GM21367 (cell line): ENCODE measurements around the gene SND1.

Source experiments
- ATAC-seq: cut with Tn5 transposase; IDR thresholded peaks from one replicate; pipeline ENCODE4 v1.9.1; 2021; ENCODE audit not compliant: unreplicated experiment

The SND1 gene

DNA sequence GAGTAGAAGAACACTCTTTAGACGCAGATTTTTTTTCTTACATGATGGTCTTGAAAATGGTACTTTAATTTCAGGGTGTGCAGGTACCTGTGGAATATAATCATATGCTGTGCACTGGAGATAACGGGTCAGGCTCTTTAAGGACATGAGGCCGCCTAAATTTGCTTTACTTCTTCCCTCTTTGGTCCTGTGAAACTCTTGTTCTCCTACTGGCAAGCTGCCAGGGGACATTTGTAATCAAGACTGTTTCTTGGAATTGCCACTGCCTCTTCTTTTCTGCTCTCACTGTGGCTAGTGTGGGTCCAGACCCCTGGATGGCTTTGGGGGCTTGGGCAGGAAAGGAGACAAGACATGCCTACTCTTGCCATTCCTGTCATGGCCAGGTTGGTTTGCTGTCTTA, 146.0 kb downstream of the SND1 start:
- ATAC-seq = no peak

DNA sequence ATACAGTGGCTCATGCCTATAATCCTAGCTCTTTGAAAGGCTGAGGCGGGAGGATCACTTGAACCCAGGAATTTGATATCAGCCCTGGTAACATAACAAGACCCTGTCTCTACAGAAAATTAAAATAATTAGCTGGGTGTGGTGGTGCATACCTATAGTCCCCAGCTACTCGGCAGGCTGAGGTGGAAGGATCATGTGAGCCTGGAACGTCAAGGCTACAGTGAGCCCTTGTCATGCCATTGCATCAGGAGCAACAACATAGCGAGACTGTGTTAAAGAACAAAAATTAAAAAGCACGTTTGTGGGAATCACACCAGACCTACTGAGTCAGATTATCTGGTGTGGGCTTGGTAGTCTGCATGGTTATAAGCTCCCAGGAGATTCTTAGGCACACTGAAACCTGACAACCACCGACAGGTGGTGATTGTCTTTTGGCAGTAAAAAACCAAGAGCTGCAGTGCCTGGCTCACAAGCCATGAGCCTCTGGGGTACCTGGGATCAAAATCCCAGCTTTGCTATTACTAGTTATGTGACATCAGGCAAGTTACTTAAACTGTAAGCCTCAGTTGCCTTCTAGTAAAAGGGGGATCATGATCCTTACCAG, 146.9 kb downstream of the SND1 start:
- no peak for ATAC-seq

DNA sequence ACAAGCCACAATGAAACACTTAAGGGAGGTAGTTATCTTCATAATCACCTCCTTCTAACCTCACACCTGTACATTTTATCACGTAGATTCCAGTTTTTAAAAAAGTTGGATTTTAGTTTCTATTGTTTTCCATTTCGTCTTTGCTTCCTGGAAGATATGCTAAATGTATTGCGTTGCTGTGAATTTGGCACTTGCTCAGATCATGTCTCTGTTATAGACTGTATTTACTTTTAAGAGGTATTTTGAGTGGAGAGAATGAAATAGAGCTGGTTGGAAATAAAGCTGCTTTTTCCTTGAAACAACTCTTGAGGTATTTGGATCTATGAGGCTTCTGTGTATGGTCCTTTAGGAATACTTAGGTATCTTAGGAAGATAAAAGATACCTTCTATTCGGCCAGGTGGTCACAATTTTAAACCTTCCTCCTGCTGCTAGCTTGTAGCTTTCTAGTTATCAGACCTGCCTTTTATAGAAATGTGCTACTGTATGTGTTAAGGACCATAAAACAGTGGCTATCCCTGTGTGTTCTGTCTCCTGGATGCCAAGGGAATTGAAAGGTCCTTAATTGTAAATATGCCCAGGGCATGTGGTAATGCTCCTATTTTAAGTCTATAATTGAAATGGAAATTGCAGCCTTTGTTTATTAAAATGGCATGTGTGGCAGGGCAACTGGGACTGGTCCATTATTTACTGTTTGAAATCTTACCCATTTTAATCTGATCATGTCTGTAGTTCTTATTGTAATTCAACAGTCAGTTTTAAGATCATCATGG, 147.7 kb downstream of the SND1 start:
- ATAC-seq = no peak

DNA sequence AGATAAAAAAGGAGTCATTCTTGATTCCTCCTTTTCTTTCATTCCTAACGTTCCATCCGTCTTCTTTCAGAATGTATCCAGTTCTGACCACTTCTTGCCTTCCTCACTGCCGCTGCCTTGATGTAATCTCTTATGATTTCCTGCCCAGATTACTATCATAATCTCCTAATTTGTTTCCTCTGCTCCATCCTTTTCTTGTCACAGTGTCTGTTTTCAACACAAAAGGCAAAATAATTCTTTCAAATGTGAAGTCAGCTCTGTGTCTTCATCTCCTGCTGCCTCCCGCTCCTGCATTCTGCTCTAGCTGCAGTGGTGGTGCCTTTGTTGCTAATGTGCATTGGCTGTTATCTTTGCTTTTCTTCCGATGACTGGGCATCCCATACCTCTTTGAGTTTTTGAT, 150.9 kb downstream of the SND1 start:
- ATAC-seq = no peak

DNA sequence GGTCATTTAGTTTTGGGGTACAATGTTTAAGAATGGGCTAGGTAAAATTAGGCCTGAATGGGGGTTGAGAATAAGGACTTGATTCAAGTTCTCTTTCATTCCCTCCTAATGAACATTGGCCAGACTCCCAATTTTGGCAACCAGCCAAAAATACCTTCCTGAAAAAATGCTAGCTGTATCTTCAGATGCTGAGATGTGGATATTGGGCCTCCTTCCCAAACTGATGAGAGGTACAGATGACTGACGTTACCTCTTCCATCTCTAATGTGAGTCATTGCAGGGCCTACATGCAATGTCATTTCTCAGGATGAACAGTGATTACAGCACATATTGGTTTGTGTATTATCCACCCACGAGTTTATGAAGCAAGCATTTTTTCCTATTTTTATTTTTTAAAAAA, 151.6 kb downstream of the SND1 start:
- ATAC-seq = no peak

DNA sequence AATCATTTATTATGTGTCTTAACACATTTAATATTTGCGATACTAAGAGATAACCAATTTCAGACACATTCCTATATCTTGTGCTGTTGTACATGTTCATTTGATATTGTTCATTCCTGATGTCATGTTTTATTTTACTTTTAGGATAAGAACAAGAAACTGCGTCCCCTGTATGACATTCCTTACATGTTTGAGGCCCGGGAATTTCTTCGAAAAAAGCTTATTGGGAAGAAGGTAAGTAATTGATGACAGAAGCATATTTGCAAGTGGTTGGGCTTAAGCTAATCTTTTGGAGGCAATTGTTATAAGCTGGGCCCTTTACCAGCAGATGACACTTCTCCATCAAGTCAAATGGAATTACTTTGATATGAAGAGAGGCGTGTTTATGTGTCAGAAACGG, 155.3 kb downstream of the SND1 start:
- ATAC-seq = no peak

DNA sequence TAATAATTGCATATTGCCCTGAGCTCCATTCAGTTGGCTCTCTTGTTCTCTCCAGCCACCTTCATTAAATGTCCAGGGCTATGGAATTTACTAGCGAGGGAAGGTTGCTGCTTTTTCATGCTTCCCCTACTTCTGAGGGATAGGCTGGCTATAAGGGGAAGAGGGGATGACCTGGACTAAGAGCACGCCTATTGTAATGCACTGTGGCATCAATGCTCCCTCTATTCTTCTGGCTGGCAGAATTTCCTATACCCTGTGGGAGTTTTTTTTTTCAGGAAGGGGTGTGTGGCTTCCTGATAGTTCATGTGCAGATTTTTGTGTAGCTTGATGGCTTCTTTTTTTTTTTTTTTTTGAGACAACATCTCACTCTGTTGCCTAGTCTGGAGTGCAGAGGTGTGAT, 155.8 kb downstream of the SND1 start:
- ATAC-seq = no peak

DNA sequence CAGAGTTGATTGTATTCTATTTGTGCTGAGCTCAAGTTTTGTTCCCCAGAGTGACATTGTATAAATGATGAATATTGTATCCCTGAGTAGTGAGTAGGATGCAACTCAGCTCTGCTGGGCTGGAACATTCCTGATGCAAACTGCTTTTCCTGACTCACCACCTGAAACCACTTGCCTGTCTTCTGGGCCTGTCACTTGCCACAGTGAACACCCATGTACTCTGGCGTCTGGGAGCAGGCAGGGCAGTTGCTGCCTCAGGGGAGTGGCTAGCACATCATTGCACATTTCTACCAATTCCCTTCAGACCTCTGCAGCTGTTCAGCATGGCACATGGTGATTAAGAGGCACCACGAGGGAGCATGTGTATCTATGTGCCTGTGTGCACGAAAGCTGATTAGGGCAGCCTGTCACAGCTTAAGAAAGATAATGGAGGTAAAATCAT, 157.3 kb downstream of the SND1 start:
- ATAC-seq = no peak

DNA sequence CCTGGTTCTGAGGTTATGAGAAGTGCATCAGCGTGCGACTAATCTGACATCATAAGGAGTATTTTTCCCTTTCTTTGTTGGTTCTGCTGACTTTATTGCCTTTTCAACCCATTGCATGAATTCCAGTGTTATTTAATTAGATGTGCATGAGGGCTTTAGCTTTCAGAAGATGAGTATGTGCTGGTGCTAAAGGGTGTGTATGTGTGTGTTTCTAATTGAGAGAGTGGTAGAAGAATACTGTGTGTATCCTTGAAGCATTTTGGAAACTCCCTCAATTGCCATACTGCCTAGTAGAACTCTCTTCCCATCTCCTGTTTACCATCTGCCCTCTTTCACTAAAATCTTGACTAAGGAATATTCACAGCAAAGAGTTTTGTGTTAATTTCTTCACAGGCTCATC, 158.1 kb downstream of the SND1 start:
- no peak for ATAC-seq

DNA sequence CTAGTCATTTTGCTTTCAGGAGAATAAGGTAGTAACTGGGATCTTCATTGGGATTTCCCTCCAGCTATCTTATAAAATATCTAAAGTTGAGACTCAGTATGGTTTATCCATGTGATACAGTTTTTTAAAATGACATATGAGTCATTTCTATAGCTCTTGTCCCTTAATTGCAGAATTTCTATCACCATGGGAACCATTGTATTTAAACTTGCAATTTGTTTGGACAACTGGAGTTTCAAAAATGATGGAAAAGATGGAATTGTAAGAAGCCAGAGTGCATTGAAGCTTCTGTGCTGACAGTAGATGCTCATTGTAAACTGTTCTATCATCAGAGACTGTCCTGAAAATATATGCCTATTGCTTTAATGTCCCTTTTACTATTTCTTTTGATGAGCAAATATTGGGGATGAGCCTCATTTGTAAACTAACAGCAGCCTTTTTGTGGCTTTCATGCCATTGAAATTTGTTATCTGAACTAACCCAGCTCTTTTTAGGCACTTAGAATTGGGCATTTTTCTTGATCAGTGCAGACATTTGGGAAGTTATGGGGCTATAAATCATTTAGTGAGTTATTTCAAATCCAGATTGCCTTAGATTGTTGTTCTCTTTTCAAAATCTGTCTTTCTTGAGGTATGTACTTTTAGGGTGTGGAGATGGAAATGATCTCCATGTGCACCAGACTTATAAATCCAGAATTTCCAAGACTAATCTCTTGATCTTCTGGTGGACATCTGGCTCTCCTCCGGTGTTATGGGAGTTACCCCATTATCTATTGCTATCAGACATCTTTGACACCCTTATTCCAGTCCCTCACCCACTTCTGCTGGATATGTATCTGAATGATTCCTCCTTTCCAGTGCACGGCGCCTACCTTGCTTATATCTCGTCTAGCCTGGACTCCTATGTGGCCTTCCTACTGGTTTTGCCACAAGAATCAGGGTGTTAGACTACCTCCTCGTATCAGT, 159.0 kb downstream of the SND1 start:
- no peak for ATAC-seq

DNA sequence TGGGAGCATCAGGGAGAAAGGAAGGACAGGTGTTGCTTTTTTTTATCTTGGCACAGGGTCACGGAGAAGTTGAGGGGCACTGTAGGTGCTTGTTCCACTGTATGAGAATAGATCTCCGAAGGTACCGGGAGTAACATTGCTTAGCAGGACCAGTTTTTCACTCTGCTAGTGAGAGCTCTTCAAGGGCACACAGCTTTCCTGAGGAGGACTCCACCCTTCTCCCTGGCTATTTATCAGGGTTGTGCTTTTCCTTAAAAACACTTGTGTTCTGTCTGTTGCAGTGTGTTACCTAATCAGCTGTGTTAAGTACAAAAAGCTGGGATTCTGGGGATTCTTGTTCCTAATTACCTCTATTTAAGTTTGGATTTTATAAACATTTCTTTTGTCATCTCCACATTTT, 160.5 kb downstream of the SND1 start:
- ATAC-seq = no peak

DNA sequence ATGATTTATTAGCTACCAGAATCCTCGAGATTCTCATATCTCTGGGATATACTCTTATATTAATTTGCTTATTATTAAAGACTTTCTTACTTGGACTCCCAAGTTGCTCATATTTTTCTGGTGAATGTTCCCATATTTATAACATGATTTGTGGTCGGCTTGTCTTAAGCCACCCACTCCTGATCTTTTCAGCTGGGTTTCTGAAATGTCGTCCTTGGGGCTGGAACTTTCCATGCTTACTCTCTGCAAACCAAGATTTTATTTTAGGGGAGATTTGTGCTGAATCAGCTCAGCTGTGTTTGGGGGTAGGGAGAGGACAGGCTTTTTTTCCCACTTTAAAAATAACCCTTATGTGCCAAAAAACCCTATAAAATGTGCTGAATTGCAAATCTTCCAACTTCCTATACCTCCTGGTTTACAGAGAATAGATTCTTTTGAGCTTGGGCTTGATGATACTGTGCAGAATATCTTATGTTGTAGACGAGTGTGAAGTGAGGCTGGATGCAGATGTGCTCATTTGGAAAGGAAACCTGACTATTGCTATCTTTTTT, 162.1 kb downstream of the SND1 start:
- ATAC-seq = no peak

DNA sequence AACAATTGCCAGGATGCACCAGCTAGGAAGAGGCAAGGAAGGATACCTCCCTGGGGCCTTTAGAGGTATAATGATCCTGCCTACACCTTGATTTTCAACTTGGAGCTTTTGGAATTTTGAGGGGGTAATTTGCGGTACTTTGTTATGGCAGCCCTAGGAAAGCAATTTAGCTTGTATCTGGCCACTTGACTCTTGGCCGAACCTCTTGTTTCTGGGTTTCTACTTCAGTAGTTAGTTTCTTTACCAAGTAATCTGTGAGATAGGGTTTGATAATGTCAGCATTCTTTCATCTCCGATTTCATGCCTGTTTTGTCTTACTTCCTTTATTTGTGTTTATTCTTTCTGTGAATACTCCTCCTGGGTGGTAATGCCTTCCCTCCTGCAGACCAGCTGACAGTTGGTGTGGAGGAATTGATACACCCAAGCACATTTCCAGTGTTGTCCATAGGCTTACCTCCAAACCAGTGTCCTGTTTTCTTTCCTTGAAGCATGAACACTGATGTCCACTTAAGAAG, 163.7 kb downstream of the SND1 start:
- ATAC-seq = no peak

DNA sequence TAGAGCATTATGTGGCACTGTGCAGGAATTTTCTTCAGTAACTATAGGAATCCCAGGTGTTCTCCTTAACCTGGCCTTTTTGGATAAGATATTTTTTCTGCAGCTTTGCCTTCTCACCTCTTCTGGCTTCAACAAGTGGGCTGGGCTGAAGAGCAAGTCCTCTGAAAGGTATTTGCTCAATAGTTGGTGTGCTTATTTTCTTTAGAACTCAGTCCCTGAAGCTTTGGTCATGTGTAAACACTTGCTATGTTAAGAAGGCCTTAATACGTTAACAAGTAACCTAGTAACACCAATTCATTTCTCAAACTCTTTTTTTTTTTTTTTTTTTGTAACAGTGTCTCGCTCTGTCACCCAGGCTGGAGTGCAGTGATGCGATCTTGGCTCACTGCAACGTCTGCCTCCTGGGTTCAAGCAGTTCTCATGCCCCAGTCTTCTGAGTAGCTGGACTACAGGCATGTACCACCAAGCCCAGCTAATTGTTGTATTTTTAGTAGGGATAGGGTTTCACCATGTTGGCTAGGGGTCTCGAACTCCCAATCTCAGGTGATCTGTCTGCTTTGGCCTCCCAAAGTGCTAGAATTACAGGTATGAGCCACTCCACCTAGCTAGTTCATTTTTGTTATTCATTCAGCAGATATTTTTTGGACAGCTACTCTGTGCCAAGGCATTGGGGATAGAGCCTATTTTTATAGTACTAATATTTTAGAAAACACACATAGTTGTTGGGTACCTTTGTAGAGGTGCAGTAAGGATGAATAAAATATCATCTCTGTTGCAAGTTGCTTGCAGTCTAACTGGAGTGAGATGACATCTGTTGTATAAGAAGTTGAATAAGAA, 164.6 kb downstream of the SND1 start:
- ATAC-seq = no peak

DNA sequence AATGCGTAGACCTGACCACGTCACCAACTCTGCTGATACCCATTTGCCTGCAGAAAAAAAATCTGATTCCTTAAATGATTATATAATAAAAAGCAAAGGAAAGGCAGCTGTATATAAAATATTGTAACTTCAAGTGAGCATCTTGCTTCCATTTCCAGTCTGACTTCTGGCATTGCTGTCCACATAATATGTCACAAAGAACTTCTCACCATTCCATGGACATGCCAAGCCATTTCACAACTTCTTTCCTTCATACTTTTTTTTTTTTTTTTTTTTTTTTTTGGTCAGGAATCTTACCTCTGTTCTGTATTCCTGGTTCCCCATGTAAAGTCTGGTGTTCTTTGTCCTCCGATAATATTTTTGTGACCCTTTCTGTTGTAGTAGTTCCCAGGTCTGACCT, 165.5 kb downstream of the SND1 start:
- no peak for ATAC-seq

DNA sequence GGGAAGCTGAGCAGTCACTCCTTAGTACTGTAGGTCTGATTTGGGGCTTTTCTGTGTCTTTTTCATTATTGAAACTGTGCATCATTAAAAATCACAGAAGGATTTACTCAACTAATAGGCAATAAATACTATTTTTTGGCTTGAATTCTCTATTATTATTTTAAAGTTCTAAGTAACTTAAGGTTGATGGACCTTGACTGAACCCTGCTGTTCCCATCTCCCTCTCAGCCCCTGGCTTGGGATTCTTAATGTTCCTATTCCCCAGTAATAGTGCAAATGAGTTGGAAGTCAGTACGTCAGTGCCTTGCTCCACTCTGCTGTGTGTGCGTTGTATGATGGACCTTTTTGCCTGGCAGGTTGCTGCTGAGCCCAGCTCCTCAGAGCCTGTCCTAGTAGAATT, 166.3 kb downstream of the SND1 start:
- ATAC-seq = no peak

DNA sequence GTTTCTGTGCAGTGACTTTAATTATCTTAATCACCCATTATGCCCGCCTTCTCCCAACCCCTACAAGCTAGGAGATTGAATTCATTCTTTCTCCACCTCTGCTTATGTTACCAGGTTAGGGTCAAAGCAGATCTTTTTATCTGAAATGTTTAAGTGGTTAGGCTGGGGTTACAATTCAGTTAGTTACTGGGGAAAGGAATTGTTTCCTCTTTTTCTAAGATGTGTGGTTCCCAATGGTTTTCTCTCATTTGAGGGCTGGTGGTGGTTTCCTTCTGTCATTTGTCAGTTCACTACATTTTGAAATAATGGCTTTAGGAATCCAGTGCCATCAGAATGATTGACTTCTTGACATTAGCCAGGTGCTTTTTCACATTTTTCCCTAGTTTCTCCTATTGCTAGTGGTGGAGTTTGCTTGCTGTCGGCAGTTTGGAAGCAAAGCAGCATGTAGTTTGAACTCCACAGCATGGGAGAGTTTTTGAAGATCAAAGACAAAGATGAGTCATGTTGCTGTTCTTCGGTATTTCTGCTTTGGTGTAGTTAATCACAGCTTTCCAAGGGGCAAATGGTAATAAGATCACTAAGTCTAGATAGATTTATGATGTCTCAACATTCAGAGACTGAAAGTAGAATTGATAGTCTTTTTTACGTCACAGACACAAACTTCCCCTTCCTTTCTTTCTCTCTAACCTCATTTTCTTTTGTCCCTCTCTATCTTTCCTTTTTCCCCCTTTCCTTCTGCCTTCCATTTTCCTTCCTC, 168.2 kb downstream of the SND1 start:
- ATAC-seq = no peak

DNA sequence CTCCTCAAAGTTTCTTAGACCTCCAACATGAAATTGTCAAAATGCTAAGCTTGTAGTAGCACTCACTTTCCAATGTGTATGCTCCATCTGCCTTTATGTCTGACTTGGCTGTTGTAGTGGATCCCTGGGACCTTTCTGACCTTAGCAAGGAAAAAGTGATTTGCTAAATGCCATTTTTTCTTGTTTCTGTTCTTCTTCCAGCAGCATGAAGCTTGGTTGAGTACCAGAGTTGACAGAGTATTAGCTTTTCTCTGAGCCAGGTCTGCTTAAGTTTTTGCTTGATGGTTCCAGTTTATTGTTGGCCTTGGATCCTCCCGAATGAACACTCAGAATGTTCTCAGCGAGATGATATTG, 168.7 kb downstream of the SND1 start:
- ATAC-seq = no peak

DNA sequence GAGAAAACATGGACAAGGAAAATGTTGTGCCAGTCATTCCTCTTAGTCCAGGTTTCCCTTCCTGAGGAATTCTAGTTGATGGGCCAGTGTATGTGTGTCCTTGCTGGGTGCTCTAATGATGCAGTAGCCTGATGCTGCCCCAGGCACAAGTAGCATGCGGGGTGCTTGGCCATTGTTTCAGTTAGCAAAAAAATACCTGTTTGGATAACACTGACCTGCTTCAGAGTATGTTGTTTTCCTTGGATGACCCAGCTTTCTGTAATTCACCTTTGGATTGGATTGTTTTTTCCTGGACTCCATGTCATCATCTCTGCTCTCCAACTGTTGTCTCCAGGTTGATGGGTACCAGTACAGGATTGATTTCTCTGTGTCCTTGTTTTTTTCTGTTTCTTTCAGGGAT, 169.2 kb downstream of the SND1 start:
- ATAC-seq = no peak
